Loucy (cell line): Measurements from ENCODE around the gene YBX2.
"Not testable (repeated sequence)": the region's sequence is repeated elsewhere in the genome, so short reads cannot be mapped to it uniquely, and the experiment has no call there.

Source experiments
- EZH2phosphoT487 ChIP-seq: fragments of 200-600 bp; IDR thresholded peaks from 2 replicates; pipeline ENCODE4 v1.6.1; 2018; ENCODE audit warnings: antibody characterized with exemption, mild to moderate bottlenecking, moderate library complexity, borderline replicate concordance
- TF ChIP-seq, protein P1 (sequence below): fragments of 200-600 bp; sonication (generic); conservative IDR thresholded peaks from 2 replicates; pipeline ENCODE4 v1.5.1; 2014; ENCODE audit warnings: mild to moderate bottlenecking, antibody characterized with exemption, low read length

DNA sequence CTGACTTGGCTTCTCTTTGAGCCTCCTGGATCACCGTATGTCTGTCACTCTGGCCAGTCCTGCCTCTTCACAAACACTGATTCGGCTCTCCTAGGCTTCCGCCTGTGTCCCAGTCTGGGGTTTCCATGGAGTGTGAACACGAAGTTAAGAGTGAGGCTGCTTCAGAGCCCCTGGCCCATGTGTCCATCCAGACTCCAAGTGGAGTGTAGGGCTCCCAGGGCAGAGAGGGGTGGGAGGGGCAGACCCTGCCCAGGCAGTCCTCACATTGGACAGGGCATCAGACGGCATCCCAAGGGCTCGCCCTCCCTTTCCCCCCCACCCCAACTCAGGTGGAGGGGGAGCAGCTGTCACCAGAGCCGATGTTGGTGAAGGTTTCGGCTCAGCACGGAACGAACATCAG is 50.6 kb downstream of the YBX2 start:
- TF ChIP-seq, protein P1, sequence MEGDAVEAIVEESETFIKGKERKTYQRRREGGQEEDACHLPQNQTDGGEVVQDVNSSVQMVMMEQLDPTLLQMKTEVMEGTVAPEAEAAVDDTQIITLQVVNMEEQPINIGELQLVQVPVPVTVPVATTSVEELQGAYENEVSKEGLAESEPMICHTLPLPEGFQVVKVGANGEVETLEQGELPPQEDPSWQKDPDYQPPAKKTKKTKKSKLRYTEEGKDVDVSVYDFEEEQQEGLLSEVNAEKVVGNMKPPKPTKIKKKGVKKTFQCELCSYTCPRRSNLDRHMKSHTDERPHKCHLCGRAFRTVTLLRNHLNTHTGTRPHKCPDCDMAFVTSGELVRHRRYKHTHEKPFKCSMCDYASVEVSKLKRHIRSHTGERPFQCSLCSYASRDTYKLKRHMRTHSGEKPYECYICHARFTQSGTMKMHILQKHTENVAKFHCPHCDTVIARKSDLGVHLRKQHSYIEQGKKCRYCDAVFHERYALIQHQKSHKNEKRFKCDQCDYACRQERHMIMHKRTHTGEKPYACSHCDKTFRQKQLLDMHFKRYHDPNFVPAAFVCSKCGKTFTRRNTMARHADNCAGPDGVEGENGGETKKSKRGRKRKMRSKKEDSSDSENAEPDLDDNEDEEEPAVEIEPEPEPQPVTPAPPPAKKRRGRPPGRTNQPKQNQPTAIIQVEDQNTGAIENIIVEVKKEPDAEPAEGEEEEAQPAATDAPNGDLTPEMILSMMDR, result not testable (repeated sequence)
- TF ChIP-seq EZH2phosphoT487, result not testable (repeated sequence)
